OCI-LY7 (cell line): Measurements from ENCODE around the gene CPNE2. TPM values are rescaled to one million over a fixed set of nuclear protein-coding genes. Genes with fewer than 3 reads are reported as not detected.
"Not testable (repeated sequence)": the region's sequence is repeated elsewhere in the genome, so short reads cannot be mapped to it uniquely, and the experiment has no call there.

Source experiments
- BruUV-seq: library from RNA; stranded (reverse); fragments of 400-500 nt; replicated peaks from 2 replicates; lab custom pipeline; 2021; lab: Mats Ljungman, UMichigan
- CTCF ChIA-PET: fragments of 300-600 bp; sonication (Branson Sonifier 250); formaldehyde crosslinking; loops from one replicate; lab custom pipeline; 2022; ENCODE audit warnings: antibody characterized with exemption; ENCODE audit not compliant: unreplicated experiment; lab: Charles Lee
- POLR2A ChIA-PET: fragments of 300-600 bp; sonication (Branson Sonifier 250); formaldehyde crosslinking; loops from one replicate; lab custom pipeline; 2022; ENCODE audit warnings: antibody characterized with exemption; lab: Charles Lee
- DNase-seq: peaks from one replicate; pipeline ENCODE4 v3.0.0-alpha.2; 2015; ENCODE audit warnings: low spot score
- H2AFZ ChIP-seq: fragments of 200-600 bp; sonication (generic), shearing (Covaris generic); 2 replicates; pipeline ENCODE4 v1.6.1; 2014; ENCODE audit warnings: mild to moderate bottlenecking, antibody characterized with exemption, low read length, moderate library complexity
- H3K27ac ChIP-seq: fragments of 200-600 bp; sonication (generic); 2 replicates; pipeline ENCODE4 v1.5.1; 2014; ENCODE audit warnings: mixed run types, low read depth, mild to moderate bottlenecking, moderate library complexity, low read length, inconsistent platforms; ENCODE audit not compliant: poor library complexity, severe bottlenecking
- H3K36me3 ChIP-seq: fragments of 200-600 bp; sonication (generic); 2 replicates; pipeline ENCODE4 v1.6.1; 2014; ENCODE audit warnings: mild to moderate bottlenecking, antibody characterized with exemption, low read length, moderate library complexity, mixed read lengths; ENCODE audit not compliant: insufficient read depth
- H3K4me1 ChIP-seq: fragments of 200-600 bp; sonication (generic); 2 replicates; pipeline ENCODE4 v1.5.1; 2014; ENCODE audit warnings: mild to moderate bottlenecking, low read length; ENCODE audit not compliant: insufficient read depth, poor library complexity, severe bottlenecking
- H3K4me2 ChIP-seq: fragments of 200-600 bp; sonication (generic); 2 replicates; pipeline ENCODE4 v1.6.1; 2014; ENCODE audit warnings: mild to moderate bottlenecking, low read length
- H3K4me3 ChIP-seq: fragments of 200-600 bp; sonication (generic); 2 replicates; pipeline ENCODE4 v1.5.1; 2014; ENCODE audit warnings: mild to moderate bottlenecking, low read depth, low read length; ENCODE audit not compliant: poor library complexity, severe bottlenecking
- H3K79me2 ChIP-seq: fragments of 200-600 bp; sonication (generic); 2 replicates; pipeline ENCODE4 v1.6.1; 2016; ENCODE audit warnings: low read depth, mild to moderate bottlenecking, low read length, moderate library complexity, mixed read lengths; ENCODE audit not compliant: insufficient read depth
- H3K9me2 ChIP-seq: fragments of 200-600 bp; sonication (generic); 2 replicates; pipeline ENCODE4 v1.6.1; 2016; ENCODE audit warnings: mild to moderate bottlenecking, low read length, mixed read lengths; ENCODE audit not compliant: insufficient read depth
- H3K9me3 ChIP-seq: fragments of 200-600 bp; sonication (generic); 2 replicates; pipeline ENCODE4 v1.6.1; 2014; ENCODE audit warnings: mild to moderate bottlenecking, mixed run types, low read length, mixed read lengths
- H4K20me1 ChIP-seq: fragments of 200-600 bp; sonication (generic); 2 replicates; pipeline ENCODE4 v1.6.1; 2014; ENCODE audit warnings: mild to moderate bottlenecking, antibody characterized with exemption, low read length, moderate library complexity, mixed read lengths; ENCODE audit not compliant: insufficient read depth
- EZH2phosphoT487 ChIP-seq: fragments of 200-600 bp; sonication (generic); IDR thresholded peaks from 2 replicates; pipeline ENCODE4 v1.6.1; 2018; ENCODE audit warnings: low read depth, borderline replicate concordance, mild to moderate bottlenecking, mixed run types, antibody characterized with exemption, low read length, moderate library complexity, mixed read lengths
- intact Hi-C: fragments of 100-400 bp; cut with micrococcal nuclease; formaldehyde crosslinking; loops from one replicate; pipeline ENCODE4 v1.10.0; 2022; ENCODE audit not compliant: unreplicated experiment
- total RNA-seq, 2 experiments: library from RNA; depleted of rRNA in 1 of 2; stranded (reverse); fragments of >200 nt in 1 of 2; shearing (Covaris generic) in 1 of 2; gene quantifications; 2 replicates each; pipeline ENCODE4 v1.2.3, GENCODE V29; 2014 to 2022
- TF ChIP-seq, protein P1 (sequence below): fragments of 200-600 bp; sonication (generic); conservative IDR thresholded peaks from 2 replicates; pipeline ENCODE4 v1.5.1; 2014; ENCODE audit warnings: mild to moderate bottlenecking, antibody characterized with exemption, low read length, moderate library complexity, mixed read lengths

The CPNE2 gene
- total RNA-seq, 2 experiments from 2014 or later = 14.4 to 44.7 TPM

DNA sequence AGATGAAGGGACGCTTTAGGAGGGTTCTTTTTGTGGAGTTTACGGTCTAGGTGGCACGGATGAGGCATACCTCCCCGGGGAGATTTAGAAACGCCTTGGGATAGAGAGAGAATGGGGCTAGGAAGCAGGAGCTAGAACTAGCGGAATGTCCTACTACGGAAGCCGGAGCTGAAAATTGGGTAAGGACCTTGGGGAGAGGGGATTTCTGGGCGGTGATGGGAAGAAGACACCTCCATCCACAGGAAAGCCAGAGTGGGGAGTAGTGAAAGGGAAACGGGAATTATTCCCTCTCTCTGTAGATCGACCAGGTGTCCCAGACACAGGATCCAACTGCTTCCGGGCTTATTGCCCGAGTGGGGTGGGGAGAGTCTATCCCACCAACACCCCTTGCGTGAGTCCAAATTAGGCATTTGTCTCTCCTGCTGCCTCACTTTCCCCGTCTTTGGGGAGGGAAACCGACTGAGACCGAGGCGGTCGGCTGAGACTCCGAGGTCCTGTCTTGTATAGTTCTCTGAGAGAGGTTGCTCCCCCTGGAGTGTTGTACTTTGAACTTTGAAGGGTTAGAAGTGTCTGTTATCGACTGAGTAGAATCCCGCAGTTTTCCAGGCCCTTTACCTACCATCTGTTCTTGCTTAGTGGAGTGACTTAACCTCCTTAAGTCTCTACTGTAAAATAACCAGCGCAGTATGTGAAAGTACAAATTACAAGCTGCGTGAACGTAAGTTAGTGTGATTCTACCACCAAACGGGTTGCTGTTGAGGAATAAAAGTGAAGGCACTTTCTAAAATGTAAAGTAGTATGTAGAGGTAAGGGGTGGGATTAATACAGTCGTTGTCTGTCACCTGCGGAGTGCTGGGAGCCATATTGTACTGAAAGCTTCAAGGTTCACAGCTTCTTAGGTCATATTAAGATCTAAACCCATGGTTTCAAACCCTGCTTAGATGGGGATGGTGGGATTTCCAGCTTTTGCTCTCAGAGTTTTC, 94.8 kb downstream of the CPNE2 start:
- POLR2A ChIA-PET = interaction anchor here (0.6 to 1.2 kb wide), 3 partner anchors 26 to 82 kb away, joined by 4 to 5 read pairs (median 4); no protein-coding TSS in a partner anchor
- Histone ChIP-seq H3K4me3 (peak overlapping the region; percentile 87), H3K4me1 (peaks cover 30% of the 10 kb centered on the region), H3K79me2 (peaks cover 90% of the 10 kb centered on the region), H3K36me3 (peaks cover 10% of the 10 kb centered on the region), H3K9me2 (no peaks in the 10 kb centered on the region), H4K20me1 (no peaks in the 10 kb centered on the region; the same call in 1 of the 2 replicates), H3K27ac (peak overlapping the region; percentile 46), H2AFZ (peak overlapping the region; percentile 61; the same call in 1 of the 2 replicates), H3K4me2 (peak overlapping the region; percentile 77), H3K9me3 (no peaks in the 10 kb centered on the region)
- CTCF ChIA-PET = no interaction called here
- DNase-seq = peak; percentile 28
- intact Hi-C loops = loop anchor here (5.0 to 10.0 kb wide), 3 partner anchors 60 to 228 kb away; partner anchors contain the start of gene ARL2BP
- TF ChIP-seq, protein P1, sequence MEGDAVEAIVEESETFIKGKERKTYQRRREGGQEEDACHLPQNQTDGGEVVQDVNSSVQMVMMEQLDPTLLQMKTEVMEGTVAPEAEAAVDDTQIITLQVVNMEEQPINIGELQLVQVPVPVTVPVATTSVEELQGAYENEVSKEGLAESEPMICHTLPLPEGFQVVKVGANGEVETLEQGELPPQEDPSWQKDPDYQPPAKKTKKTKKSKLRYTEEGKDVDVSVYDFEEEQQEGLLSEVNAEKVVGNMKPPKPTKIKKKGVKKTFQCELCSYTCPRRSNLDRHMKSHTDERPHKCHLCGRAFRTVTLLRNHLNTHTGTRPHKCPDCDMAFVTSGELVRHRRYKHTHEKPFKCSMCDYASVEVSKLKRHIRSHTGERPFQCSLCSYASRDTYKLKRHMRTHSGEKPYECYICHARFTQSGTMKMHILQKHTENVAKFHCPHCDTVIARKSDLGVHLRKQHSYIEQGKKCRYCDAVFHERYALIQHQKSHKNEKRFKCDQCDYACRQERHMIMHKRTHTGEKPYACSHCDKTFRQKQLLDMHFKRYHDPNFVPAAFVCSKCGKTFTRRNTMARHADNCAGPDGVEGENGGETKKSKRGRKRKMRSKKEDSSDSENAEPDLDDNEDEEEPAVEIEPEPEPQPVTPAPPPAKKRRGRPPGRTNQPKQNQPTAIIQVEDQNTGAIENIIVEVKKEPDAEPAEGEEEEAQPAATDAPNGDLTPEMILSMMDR = no peak
- TF ChIP-seq EZH2phosphoT487 = no peak
- BruUV-seq = no TSS peak

DNA sequence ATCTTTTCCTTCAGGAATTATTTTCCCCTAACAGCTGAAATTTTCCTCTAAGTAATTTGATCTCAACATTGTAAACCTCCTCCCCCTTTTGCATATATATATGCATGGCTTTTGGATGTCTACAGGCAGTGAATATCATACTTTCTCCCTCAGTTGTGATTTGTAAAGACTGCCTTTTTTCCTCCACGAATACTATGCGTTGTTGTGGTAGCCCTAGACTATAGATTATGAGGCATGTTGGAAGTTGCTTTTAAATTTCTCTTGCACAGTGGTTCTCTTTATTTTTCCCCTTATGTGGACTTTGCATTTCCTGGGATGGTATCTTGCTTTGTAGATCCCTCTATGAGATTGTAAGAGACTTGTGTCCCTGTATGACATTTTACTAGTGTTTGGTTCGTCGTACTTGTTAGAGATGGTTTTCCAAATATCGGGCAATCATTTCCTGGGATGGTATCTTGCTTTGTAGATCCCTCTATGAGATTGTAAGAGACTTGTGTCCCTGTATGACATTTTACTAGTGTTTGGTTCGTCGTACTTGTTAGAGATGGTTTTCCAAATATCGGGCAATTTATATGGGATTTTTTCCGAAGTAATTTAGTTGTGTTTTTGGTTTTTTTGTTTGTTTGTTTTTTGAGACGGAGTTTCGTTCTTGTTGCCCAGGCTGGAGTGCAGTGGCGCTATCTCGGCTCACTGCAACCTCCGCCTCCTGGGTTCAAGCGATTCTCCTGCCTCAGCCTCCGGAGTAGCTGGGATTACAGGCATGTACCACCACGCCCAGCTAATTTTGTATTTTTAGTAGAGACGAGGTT, 95.7 kb downstream of the CPNE2 start:
- H3K4me2 ChIP-seq = peak overlapping the region; percentile 77
- H3K9me2 ChIP-seq, DNase-seq, H3K9me3 ChIP-seq, H2AFZ ChIP-seq, H4K20me1 ChIP-seq, CTCF ChIA-PET, H3K27ac ChIP-seq, BruUV-seq: not testable (repeated sequence)
- intact Hi-C loops = loop anchor here (5.0 to 10.0 kb wide), 3 partner anchors 59 to 227 kb away; partner anchors contain the start of gene ARL2BP
- H3K4me1 ChIP-seq = peaks cover 25% of the 10 kb centered on the region
- peaks cover 90% of the 10 kb centered on the region for H3K79me2 ChIP-seq
- H3K4me3 ChIP-seq = peak overlapping the region; percentile 87
- POLR2A ChIA-PET = interaction anchor here (0.6 to 1.5 kb wide), 2 partner anchors 25 to 36 kb away, joined by 3 to 4 read pairs; no protein-coding TSS in a partner anchor
- peaks cover 10% of the 10 kb centered on the region for H3K36me3 ChIP-seq

DNA sequence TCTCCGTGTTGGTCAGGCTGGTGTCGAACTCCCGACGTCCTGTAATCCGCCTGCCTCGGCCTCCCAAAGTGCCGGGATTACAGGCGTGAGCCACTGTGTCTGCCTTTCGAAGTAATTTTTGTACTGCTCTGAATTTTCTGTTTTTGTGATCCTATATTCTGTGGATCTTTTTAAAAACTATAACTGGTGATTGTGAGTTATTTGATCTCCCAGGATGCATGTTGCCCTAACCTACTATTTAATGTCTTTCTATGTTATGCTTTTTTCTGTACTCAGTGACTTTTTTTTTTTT, 96.3 kb downstream of the CPNE2 start:
- H3K9me2 ChIP-seq = no peaks in the 10 kb centered on the region
- H3K4me2 ChIP-seq = no peak overlapping the region
- intact Hi-C loops = loop anchor here (5.0 to 10.0 kb wide), 3 partner anchors 59 to 226 kb away; partner anchors contain the start of gene ARL2BP
- no peak for DNase-seq
- no peaks in the 10 kb centered on the region for H3K9me3 ChIP-seq
- peaks cover 85% of the 10 kb centered on the region for H3K79me2 ChIP-seq
- H3K4me1 ChIP-seq = peaks cover 20% of the 10 kb centered on the region
- peaks cover 10% of the 10 kb centered on the region for H3K36me3 ChIP-seq
- H3K4me3 ChIP-seq = no peak overlapping the region
- ChIA-PET CTCF (no interaction called here), POLR2A (interaction anchor here (0.7 to 1.5 kb wide), 2 partner anchors 36 to 81 kb away, joined by 3 to 4 read pairs; no protein-coding TSS in a partner anchor)
- H4K20me1 ChIP-seq = no peaks in the 10 kb centered on the region; the same call in 1 of the 2 replicates
- H3K27ac ChIP-seq = no peak overlapping the region
- no peak overlapping the region for H2AFZ ChIP-seq
- no TSS peak for BruUV-seq
- TF ChIP-seq, protein P1 = no peak
- no peak for TF ChIP-seq EZH2phosphoT487

DNA sequence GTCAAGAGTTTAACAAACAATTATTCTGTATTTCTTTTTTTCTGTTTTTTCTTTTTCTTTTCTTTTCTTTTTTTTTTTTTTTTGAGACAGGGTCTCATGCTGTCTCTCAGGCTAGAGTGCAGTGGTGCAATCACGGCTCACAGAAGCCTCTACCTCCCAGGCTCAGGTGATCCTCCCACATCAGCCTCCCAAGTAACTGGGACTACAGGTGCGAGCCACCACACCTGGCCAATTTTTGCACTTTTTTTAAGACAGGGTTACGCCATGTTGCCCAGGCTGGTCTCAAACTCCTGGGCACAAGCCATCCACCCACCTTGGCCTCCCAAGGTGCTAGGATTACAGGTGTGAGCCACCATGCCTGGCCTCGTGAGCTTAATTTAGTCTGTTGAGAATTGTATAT, 97.1 kb downstream of the CPNE2 start:
- Histone ChIP-seq H3K36me3 (peaks cover 10% of the 10 kb centered on the region), H3K79me2 (peaks cover 76% of the 10 kb centered on the region), H3K4me1 (peaks cover 11% of the 10 kb centered on the region)
- CTCF ChIA-PET, H4K20me1 ChIP-seq, H2AFZ ChIP-seq, H3K4me3 ChIP-seq, H3K27ac ChIP-seq, BruUV-seq, H3K9me3 ChIP-seq, H3K4me2 ChIP-seq, DNase-seq, H3K9me2 ChIP-seq: not testable (repeated sequence)
- intact Hi-C loops = loop anchor here (5.0 to 10.0 kb wide), 3 partner anchors 58 to 225 kb away; partner anchors contain the start of gene ARL2BP
- POLR2A ChIA-PET = interaction anchor here (0.7 to 1.5 kb wide), 2 partner anchors 37 to 80 kb away, joined by 3 to 4 read pairs; no protein-coding TSS in a partner anchor
